Left renal pelvis (tissue), 4 donors: ENCODE measurements around the gene GRN. TPM values are rescaled to one million over a fixed set of nuclear protein-coding genes. Genes with fewer than 3 reads are reported as not detected.
"Not testable (repeated sequence)": the region's sequence is repeated elsewhere in the genome, so short reads cannot be mapped to it uniquely, and the experiment has no call there.

Source experiments
- DNase-seq, 4 donors: peaks; one replicate each; pipeline ENCODE4 v3.0.0-alpha.2; 2013; ENCODE audit warnings: low read depth in 4 of 4, low spot score in 3 of 4
- polyA plus RNA-seq, 4 donors: library from polyadenylated mRNA; unstranded; fragments of 120-200 nt; gene quantifications; one replicate each; pipeline ENCODE4 v1.2.1, GENCODE V29; 2013; ENCODE audit not compliant: insufficient read length in 4 of 4

GRN gene
- polyA plus RNA-seq, 4 donors, result 208 to 298 (median 242) TPM

DNA sequence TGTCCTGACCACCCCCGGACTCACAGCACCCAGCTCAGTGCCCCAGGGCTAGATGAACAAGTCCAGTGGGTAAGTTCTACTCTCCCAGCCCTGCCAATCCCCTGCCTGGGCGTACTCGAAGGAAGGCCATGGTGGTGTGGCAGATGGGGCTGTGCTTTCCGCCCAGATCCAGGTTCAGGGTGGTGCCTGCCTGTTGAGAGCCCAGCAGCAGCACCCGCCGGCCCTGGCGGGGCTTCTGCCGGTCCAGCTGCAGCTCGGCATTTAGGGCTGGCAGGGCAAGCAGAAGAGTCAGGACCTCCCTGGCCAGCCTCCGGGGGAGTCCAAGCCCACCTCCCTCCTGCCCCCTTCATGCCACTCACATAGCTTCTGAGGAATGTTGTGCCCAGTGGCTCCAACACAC is 34.8 kb downstream of the GRN start:
- no peak for DNase-seq

DNA sequence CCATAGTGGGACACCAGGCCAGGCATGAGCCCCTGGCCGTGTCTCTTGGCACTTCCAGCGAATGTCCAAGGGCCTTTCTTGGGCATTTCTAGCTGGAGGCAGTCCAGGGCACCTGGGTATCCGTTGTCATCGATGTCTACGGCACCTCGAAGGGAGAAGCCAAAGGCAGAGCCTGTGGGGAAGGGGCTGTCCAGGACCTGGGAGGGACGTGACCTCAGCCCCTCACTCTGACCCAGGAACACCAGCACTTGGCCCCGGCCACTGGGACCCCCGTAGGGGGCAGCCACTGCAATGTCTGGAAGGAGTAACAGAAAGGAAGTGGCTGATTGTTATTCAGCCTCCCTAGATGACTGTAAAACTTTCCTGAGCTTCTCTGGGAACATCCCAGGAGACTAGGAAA is 35.7 kb downstream of the GRN start:
- no peak for DNase-seq

DNA sequence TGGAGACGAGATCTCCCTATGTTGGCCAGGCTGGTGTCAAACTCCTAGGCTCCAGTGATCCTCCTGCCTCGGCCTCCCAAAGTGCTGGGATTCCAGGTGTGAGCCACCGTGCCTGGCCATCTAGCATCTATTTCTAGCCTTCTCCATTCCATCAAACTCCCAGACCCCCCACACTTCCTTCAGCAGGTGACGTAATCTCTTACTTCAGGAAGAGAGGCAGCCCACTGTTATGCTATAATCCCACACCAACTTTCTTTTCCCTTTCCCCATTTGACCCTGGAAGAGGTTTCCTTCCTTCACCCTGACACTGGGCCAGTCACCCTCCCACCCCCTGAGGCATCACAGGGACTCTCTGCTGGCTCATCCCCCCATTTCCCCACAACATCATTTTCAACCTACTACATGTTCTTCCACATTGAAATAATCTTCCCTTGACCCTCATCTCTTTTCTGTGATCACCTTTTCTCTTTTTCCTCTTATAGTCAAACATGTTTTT is 36.8 kb downstream of the GRN start:
- no peak for DNase-seq

GRCh38 chr17:44382917-44383316 is 37.8 kb downstream of the GRN start:
- no peak for DNase-seq

GRCh38 chr17:44383363-44383762 is 38.3 kb downstream of the GRN start:
- no peak for DNase-seq

- DNase-seq, result no peak
Observed at GRCh38 chr17:44383861-44384260, 38.8 kb downstream of the GRN start.

DNA sequence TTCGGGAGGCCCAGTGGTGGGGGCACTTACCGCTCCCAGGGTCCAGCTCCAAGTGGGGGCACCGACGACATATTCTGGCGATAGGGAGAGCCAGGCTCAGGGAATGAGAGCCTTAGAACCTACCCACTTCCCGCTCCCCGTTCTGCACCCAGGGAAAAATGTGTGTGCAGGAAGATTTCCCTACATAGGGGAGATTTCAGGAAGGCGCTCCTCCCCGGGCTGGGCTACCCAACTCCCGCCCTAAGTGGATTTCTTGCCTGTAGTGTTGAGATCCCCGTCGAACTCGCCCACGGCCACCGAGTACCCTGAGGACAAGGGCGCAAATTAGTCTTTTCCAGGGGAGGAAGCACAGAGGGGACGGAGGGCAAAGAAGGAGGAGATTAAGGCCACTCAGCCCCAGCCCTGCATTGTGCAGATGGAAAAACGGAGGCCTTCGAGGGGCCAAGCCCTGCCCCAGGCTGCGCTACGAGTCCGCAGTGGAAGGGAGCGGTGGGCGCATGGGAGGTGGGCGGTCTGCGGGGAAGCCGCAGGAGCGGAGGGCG is 39.2 kb downstream of the GRN start:
- DNase-seq, result no peak

DNA sequence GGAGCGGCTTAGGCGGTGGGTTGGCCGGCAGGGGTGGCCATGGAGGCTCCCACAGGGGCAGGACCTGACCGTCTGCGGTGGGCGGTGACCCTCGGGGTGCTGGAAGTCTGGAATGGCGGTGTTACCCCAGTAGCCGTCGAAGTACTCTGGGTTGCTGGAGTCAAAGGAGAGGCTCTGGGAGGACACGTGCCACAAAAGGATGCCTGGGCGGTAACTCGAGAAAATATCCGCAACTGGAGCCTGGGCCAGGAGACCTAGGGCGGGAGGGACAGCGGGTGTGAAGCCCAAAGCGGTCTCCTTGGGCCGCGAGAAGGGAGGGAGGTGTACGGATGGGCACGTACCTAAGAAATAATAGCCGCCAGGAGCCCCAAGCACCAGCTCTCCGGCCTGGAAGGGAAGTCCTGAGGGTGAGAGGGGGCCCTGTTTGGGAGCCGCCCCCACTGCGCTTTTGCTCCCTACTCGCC is 39.8 kb downstream of the GRN start:
- DNase-seq, result no peak

DNA sequence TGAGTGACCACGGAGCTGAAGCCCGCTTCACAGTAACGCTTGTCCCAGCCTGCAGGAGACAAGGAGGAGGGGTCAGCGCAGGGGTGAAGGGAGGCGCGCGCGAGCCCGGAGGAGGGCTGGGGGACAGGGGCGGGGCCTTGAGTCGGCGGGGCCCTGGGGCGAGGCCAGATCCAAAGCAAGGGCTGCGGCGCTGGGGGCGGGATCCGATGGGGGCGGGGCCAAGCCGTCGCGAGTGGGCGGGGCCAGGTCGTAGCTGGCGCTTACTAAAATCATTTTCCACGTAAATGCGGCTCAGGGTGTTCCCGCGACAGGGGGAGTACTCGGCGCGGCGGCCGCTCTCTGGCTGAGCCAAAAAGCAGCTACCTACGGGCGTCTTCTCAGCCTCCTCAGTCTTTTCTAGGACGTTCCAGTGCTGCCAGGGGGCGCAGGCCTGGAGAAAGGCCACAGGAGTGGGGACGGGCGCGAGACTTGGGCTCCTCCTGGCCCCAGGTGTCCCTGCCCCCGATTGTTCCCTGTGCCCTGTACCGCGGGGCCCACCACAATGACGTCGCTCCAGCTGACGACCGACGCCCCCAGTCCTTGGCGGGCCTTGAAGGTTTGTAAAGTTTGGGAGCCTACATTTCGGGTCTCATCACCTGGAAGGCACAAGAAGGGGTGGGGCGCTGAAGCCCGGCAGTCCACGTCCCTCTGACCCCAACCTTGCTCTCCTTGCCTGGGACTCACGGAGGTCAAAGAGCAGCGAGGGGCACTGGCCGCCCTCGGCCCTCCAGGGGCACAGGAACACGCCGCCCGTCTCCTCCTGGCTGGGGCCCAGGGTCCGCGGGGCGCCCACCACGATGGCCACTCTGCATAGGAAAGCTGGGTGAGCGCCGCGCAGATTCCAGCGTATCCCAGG is 40.4 kb downstream of the GRN start:
- DNase-seq, result peak in 1 of 4 donors; percentile 75

- DNase-seq, result no peak
Observed at GRCh38 chr17:44386182-44386525, 41.1 kb downstream of the GRN start.

GRCh38 chr17:44387804-44388203 is 42.7 kb downstream of the GRN start:
- no peak for DNase-seq

- DNase-seq, result no peak
Observed at GRCh38 chr17:44389281-44389680, 44.2 kb downstream of the GRN start, which contains the start of gene ITGA2B. TSS of gene ITGA2B (minus strand) at chr17:44389649. CDS start at chr17:44389473, 176 bp downstream.

GRCh38 chr17:44389723-44390202 is 44.7 kb downstream of the GRN start:
- DNase-seq, result no peak

DNA sequence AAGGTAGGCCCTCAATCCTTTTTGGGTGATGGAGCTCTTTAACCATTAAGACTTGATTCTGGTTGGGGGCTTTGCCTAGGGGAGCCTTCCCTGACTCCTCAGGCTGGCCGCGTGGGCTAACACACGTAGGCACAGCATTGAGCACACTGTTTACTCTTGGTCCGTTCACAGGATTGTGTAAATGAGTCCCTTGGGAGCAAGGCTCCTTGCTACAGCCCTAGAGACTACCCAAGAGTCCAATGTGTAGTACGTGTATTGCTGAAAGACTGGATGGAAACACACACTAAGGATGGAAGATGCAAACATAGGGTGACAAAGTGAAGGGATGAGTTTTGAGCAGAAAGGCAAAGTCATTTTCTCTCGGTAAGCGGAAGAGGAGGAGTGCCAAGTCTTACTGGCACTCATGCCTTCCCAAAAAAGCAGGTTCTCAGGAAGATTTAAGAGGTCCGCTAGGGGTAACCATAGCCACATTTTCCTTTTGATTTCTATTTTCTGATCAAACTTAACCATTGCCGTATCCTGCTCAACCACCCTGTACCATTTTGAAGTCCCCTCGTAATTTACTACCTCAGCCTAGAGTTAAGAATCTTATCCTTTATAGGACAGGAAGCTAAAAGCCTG is 45.3 kb downstream of the GRN start:
- DNase-seq, result no peak

DNA sequence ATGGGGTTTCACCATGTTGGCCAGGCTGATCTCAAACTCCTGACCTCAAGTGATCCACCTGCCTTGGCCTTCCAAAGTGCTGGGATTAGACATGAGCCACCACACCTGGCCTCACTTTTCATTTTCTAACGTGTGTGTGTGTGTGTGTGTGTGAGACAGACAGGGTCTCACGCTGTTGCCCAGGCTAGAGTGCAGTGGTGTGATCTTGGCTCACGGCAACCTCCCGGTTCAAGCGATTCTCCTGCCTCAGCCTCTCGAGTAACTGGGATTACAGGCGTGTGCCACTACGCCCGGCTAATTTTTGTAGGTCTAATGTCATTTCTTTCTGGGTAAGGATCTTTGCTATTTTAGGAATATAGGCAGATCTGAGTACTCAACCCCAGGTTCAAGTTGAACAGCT is 49.0 kb downstream of the GRN start:
- not testable (repeated sequence) for DNase-seq

GRCh38 chr17:44394833-44395232 is 49.7 kb downstream of the GRN start:
- no peak for DNase-seq

GRCh38 chr17:44396946-44397345 is 51.8 kb downstream of the GRN start:
- DNase-seq, result no peak

DNA sequence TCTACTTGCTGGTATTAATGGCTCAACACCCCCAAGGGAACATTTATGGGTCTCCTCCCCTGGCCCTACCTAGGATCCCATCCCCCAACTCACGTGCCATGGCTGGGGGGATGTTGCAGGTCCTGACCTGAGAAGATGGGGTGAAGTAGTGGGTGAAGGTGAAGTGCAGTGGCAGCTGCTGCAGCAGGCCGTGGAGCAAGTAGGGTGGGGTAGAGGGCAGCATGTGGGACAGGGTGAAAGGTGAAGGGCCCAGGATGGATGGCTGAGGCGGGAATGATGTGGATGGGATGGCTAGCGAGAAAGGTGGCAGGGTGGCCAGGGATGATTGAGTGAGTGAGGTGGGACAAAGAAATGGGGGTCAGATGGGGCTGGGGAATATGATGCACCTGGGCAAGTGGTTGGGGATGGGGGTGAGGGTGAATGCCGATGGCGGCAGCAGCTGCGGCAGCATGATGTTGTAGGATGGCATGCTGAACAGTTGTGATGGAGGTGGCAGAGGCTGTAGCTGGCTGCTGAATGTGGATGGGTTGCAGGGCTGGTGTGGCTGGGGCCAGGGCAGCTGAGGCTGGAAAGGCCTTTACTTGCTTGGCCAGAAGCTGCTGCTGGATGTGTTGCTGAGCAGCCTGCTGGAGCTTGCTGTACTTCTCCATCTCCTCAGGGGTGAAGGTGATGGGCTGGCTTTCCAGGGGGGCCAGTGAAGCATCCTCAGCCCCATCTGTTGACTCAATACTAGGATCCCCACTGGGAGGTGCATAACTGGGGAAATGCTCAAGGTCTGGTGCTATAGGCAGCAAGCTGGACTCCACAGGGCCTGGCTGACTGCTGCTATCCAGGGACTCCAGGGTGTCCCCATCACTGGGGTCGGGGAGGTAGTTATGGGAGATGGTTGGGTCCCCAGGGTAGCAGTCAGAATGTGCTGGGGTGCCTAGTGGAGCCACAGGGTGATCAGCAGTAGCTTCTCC is 52.7 kb downstream of the GRN start:
- no peak for DNase-seq

DNA sequence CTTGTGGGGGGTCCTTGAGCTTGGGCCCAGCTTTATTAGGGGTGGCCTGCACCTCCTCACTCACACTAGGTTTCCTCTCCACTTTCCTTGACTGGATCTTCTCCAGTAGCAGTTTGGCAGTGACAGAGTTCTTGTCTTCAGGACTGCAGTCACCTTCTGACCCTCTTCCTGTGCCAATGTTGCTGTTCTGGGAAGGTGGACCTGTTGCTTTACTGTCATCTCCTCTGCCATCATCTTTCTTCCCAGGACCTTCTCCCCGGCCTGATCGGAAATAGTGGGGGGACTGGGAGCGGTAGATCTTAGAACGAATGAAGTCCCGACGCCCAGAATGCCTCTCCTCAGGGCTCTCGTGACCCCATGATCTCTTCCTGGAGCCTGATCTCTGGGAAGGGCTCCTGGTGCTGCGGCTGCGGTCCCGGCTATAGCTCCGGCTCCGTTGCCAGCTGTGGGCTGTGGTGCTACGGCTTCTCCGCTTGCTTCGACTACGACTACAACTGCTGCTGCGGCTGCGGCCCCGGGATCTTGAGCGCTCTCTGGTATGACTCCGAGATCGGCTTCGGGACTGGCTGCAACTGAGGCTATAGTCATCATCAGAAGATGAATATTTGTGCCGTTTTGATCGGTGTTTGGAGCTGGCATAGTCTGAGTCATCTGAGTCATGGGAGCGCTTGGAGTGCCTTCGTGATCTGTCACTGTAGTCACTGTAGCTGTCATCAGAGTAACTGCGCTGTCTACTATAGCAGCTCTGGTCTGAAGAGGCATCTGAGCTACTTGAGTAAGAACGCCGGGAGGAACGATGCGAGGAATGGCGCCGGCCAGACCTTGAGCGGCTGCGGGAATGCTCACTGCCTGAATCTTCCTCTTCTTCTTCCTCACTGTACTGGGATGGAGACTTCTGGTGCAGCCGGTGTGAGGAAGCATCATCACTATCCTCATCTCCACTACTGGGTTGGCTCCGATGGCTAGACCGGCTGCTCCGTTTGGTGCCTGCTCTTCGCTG is 53.9 kb downstream of the GRN start:
- DNase-seq, result no peak
